Breast epithelium (tissue), 4 donors: ENCODE results near the gene KCNJ9. TPM values are rescaled to one million over a fixed set of nuclear protein-coding genes. Genes with fewer than 3 reads are reported as not detected.

Source experiments
- DNase-seq, 2 donors: peaks; one replicate each; pipeline ENCODE4 v3.0.0-alpha.2; 2019; ENCODE audit warnings: low spot score in 2 of 2
- H3K27ac ChIP-seq, 2 donors: fragments of 200-600 bp; sonication (generic) in 1 of 2; one replicate each; pipeline ENCODE4 v1.5.1; 2016 to 2019; ENCODE audit warnings: mild to moderate bottlenecking in 1 of 2
- H3K27me3 ChIP-seq, 2 donors: fragments of 200-600 bp; sonication (generic) in 1 of 2; one replicate each; pipeline versions ENCODE4 v1.5.1 to v1.6.0; 2017 to 2019; ENCODE audit warnings: control low read depth in 1 of 2, mild to moderate bottlenecking in 1 of 2
- H3K36me3 ChIP-seq: fragments of 200-600 bp; one replicate; pipeline ENCODE4 v1.5.1; 2019
- H3K4me1 ChIP-seq, 2 donors: fragments of 200-600 bp; sonication (generic); one replicate each; pipeline ENCODE4 v1.5.1; 2016 to 2019; ENCODE audit warnings: control low read depth in 1 of 2
- H3K4me3 ChIP-seq, 3 donors: fragments of 200-600 bp; sonication (generic); 1 replicate in 2 of 3; 2 replicates in 1 of 3; pipeline ENCODE4 v1.5.1; 2016 to 2019; ENCODE audit warnings: mild to moderate bottlenecking in 3 of 3, moderate library complexity in 2 of 3
- H3K9me3 ChIP-seq, 2 donors: fragments of 200-600 bp; sonication (generic) in 1 of 2; one replicate each; pipeline ENCODE4 v1.5.1; 2016 to 2019; ENCODE audit warnings: control low read depth in 1 of 2
- CTCF ChIP-seq, 3 donors: fragments of 450-650 bp; IDR thresholded peaks; one replicate each; pipeline ENCODE4 v1.5.1; 2016 to 2017; ENCODE audit warnings: antibody characterized with exemption in 3 of 3, mild to moderate bottlenecking in 3 of 3, moderate library complexity in 3 of 3
- POLR2A ChIP-seq: fragments of 450-650 bp; IDR thresholded peaks from one replicate; pipeline ENCODE4 v1.6.1; 2016; ENCODE audit warnings: antibody characterized with exemption, mild to moderate bottlenecking, moderate library complexity
- POLR2AphosphoS5 ChIP-seq, 3 donors: sonication (generic); formaldehyde crosslinking; IDR thresholded peaks; one replicate each; pipeline ENCODE4 v1.6.1; 2017; ENCODE audit warnings: antibody characterized with exemption in 3 of 3
- intact Hi-C: fragments of 100-400 bp; cut with DNase I; formaldehyde crosslinking; loops from one replicate; pipeline ENCODE4 v1.15.1; 2023; ENCODE audit warnings: low total_unique reads
- total RNA-seq, 3 donors: library from RNA; depleted of rRNA; stranded (reverse); fragments of >200 nt; gene quantifications; one replicate each; pipeline ENCODE4 v1.1.0, GENCODE V29; 2016

The KCNJ9 gene
- not detected for total RNA-seq

DNA sequence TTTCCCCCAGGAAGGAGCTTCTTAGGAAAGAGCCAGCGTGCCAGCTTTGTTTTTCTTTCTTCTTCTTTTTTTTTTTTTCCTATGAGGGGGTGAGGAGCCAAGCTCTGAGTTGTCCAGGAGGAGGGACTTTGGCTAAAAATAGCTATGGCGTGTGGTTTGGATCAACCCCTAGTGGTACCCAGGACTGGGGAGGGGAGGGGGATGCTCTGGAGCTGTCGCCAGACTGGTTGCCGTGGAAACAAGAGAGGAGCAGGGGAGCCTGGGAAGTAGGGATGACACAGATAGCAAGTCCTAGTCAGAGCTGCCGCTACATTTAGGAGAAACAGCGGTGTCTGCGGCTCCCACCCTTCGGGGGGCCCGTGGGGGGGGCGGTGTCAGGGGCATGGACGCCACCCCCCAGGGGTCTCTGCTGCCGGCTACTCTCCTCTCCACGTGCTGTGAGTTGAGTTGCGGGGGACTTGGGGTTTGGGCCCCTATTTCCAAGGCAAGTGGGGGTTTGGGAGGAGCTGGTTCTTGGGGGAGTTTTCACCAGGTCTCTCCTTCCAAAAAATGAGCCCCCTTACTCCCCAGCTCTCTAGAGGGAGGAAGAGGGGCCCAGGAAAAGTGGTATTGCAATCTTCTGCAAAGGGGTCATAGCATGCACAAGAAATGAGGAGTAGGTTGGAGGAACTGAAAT is at the start of gene KCNJ9:
Gene KCNJ9, plus strand, starts transcription at position 278 of the 676 bp plus-strand sequence. CDS start 2,493 bp downstream, outside the sequence.
- TF ChIP-seq POLR2AphosphoS5 (IDR thresholded peaks at IDR 0.05): no peak
- TF ChIP-seq POLR2A: no peak
- TF ChIP-seq CTCF (IDR thresholded peaks at IDR 0.05): no peak
- Histone ChIP-seq H3K36me3 (no peaks in the 10 kb centered on the region), H3K27ac (no peak within 1 kb of the TSS), H3K4me1 (peaks cover 0 to 2% of the 10 kb centered on the region in 2 donors), H3K4me3 (no peak within 1 kb of the TSS), H3K9me3 (no peaks in the 10 kb centered on the region), H3K27me3 (peaks cover 0 to 30% of the 10 kb centered on the region in 2 donors)
- DNase-seq: no peak
- intact Hi-C loops: no loop called here

- H3K4me1 ChIP-seq: peaks cover 0 to 16% of the 10 kb centered on the region in 2 donors
- no peak for DNase-seq
- no peaks in the 10 kb centered on the region for H3K9me3 ChIP-seq
- no peaks in the 10 kb centered on the region for H3K36me3 ChIP-seq
- TF ChIP-seq POLR2AphosphoS5 (IDR thresholded peaks at IDR 0.05): no peak
- no peak for TF ChIP-seq POLR2A
- TF ChIP-seq CTCF (IDR thresholded peaks at IDR 0.05): no peak
- H3K27me3 ChIP-seq: no peaks in the 10 kb centered on the region
- H3K27ac ChIP-seq: peak overlapping the region; percentile 50 to 77
- intact Hi-C loops: no loop called here
- H3K4me3 ChIP-seq: peak overlapping the region; percentile 71 to 80 (median 80)
Measured at GRCh38 chr1:160032165-160032820, 49.0 kb upstream of the KCNJ9 start.

DNA sequence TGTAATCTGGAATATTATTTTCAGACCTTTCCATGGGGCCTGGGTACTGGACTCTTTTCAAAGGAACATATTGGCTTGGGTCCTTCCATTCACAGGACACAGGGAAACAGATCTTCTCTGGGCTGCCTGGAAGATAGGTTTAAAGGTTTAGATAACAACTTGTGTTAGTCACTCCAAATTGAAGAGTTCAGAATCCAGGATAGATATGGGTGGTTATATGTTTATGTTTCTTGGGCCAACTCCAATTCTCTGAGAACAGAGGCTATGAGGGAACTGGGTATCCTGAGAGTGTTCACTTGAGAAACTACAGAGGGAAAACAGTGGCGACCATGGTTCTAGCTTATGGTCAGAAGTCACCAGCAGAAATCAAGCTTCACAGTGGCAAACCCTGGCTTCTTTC is 40.9 kb upstream of the KCNJ9 start:
- no peak for TF ChIP-seq POLR2AphosphoS5 (IDR thresholded peaks at IDR 0.05)
- TF ChIP-seq POLR2A: no peak
- TF ChIP-seq CTCF (IDR thresholded peaks at IDR 0.05): no peak
- no peaks in the 10 kb centered on the region for H3K27me3 ChIP-seq
- intact Hi-C loops: no loop called here
- no peaks in the 10 kb centered on the region for H3K9me3 ChIP-seq
- no peak for DNase-seq
- H3K27ac ChIP-seq: no peak overlapping the region
- no peak overlapping the region for H3K4me3 ChIP-seq
- H3K36me3 ChIP-seq: no peaks in the 10 kb centered on the region
- H3K4me1 ChIP-seq: no peaks in the 10 kb centered on the region

GRCh38 chr1:160043543-160043942 is 37.8 kb upstream of the KCNJ9 start:
- Histone ChIP-seq H3K4me3 (no peak overlapping the region), H3K27me3 (no peaks in the 10 kb centered on the region), H3K36me3 (no peaks in the 10 kb centered on the region), H3K27ac (no peak overlapping the region), H3K9me3 (no peaks in the 10 kb centered on the region), H3K4me1 (no peaks in the 10 kb centered on the region)
- intact Hi-C loops: no loop called here
- no peak for TF ChIP-seq CTCF (IDR thresholded peaks at IDR 0.05)
- no peak for TF ChIP-seq POLR2AphosphoS5 (IDR thresholded peaks at IDR 0.05)
- no peak for TF ChIP-seq POLR2A
- DNase-seq: no peak

GRCh38 chr1:160045653-160046052 is 35.7 kb upstream of the KCNJ9 start:
- intact Hi-C loops: no loop called here
- TF ChIP-seq POLR2A: no peak
- no peaks in the 10 kb centered on the region for H3K36me3 ChIP-seq
- no peaks in the 10 kb centered on the region for H3K9me3 ChIP-seq
- no peaks in the 10 kb centered on the region for H3K4me1 ChIP-seq
- H3K27me3 ChIP-seq: no peaks in the 10 kb centered on the region
- no peak overlapping the region for H3K4me3 ChIP-seq
- H3K27ac ChIP-seq: no peak overlapping the region
- DNase-seq: no peak
